H1 (cell line): ENCODE measurements around the gene AP2A2. TPM values are rescaled to one million over a fixed set of nuclear protein-coding genes. Genes with fewer than 3 reads are reported as not detected.

Experiments used
- CTCF ChIA-PET: fragments of 300-600 bp; sonication (Branson Sonifier 250); formaldehyde crosslinking; loops from one replicate; lab custom pipeline; 2021; ENCODE audit not compliant: partially characterized antibody; lab: Charles Lee
- POLR2A ChIA-PET: fragments of 300-600 bp; sonication (Branson Sonifier 250); formaldehyde crosslinking; loops from one replicate; lab custom pipeline; 2021; ENCODE audit warnings: inconsistent platforms; ENCODE audit not compliant: partially characterized antibody; lab: Charles Lee
- DNase-seq, 2 experiments: peaks; one replicate each; pipeline versions ENCODE4 v3.0.0 to v3.0.0-alpha.2; 2010 to 2022; ENCODE audit warnings: low spot score in 2 of 2, low read depth in 1 of 2, mixed read lengths in 1 of 2
- FAIRE-seq: peaks from 2 replicates; lab custom pipeline; 2011; peaks lifted over from hg19 to GRCh38; lab: Jason Lieb, UNC
- H2AFZ ChIP-seq: 2 replicates; pipeline ENCODE4 v1.8.1; 2012; ENCODE audit warnings: low read length, inconsistent platforms
- H2AK5ac ChIP-seq: 2 replicates; pipeline ENCODE4 v1.6.1; 2013; ENCODE audit warnings: low read depth, low read length
- H2BK120ac ChIP-seq: replicated peaks from 2 replicates; pipeline ENCODE3; 2013; ENCODE audit warnings: low read depth, low read length, inconsistent platforms
- H2BK12ac ChIP-seq: 2 replicates; pipeline ENCODE4 v1.6.1; 2013; ENCODE audit warnings: low read depth, low read length
- H2BK15ac ChIP-seq: 2 replicates; pipeline ENCODE4 v1.6.1; 2013; ENCODE audit warnings: low read length
- H2BK20ac ChIP-seq: 2 replicates; pipeline ENCODE4 v1.6.1; 2013; ENCODE audit warnings: low read length
- H2BK5ac ChIP-seq: 2 replicates; pipeline ENCODE4 v1.6.1; 2013; ENCODE audit warnings: low read depth, low read length
- H3K14ac ChIP-seq: 2 replicates; pipeline ENCODE4 v1.6.1; 2013; ENCODE audit warnings: inconsistent platforms; ENCODE audit not compliant: insufficient read length
- H3K18ac ChIP-seq: 2 replicates; pipeline ENCODE4 v1.6.1; 2013; ENCODE audit warnings: low read length; ENCODE audit errors: extremely low read depth
- H3K23ac ChIP-seq: 2 replicates; pipeline ENCODE4 v1.6.1; 2013; ENCODE audit warnings: inconsistent platforms; ENCODE audit not compliant: insufficient read length
- H3K23me2 ChIP-seq: 2 replicates; pipeline ENCODE4 v1.6.1; 2013; ENCODE audit warnings: low read depth, low read length
- H3K27ac ChIP-seq: 2 replicates; pipeline ENCODE4 v1.6.1; 2011; ENCODE audit warnings: low read depth, low read length, inconsistent platforms
- H3K27me3 ChIP-seq, 4 experiments: replicated peaks in 1 of 4; 1 replicate in 1 of 4; 2 replicates in 3 of 4; pipeline versions ENCODE4 v1.6.1 to v1.8.1; 2011 to 2013; ENCODE audit warnings: low read length in 3 of 4, mild to moderate bottlenecking in 3 of 4, inconsistent platforms in 2 of 4, mixed read lengths in 2 of 4, moderate library complexity in 1 of 4; ENCODE audit not compliant: control insufficient read depth in 3 of 4, insufficient read depth in 3 of 4; ENCODE audit errors: extremely low read depth in 1 of 4
- H3K36me3 ChIP-seq, 4 experiments: 2 replicates each; pipeline versions ENCODE4 v1.6.1 to v1.8.1; 2011 to 2013; ENCODE audit warnings: mild to moderate bottlenecking in 4 of 4, low read length in 3 of 4, moderate library complexity in 2 of 4, control low read depth in 1 of 4, inconsistent platforms in 1 of 4; ENCODE audit not compliant: insufficient read depth in 4 of 4, control insufficient read depth in 2 of 4
- H3K4ac ChIP-seq: replicated peaks from 2 replicates; pipeline ENCODE3; 2013; ENCODE audit warnings: low read length, low read depth, mixed read lengths, inconsistent platforms; ENCODE audit not compliant: insufficient read length
- H3K4me1 ChIP-seq, 4 experiments: replicated peaks in 1 of 4; 1 replicate in 1 of 4; 2 replicates in 3 of 4; pipeline versions ENCODE4 v1.6.1 to v1.8.1; 2011 to 2013; ENCODE audit warnings: low read length in 3 of 4, inconsistent platforms in 2 of 4, mixed read lengths in 1 of 4; ENCODE audit not compliant: insufficient read depth in 4 of 4, control insufficient read depth in 3 of 4
- H3K4me2 ChIP-seq, 2 experiments: 2 replicates each; pipeline versions ENCODE4 v1.6.1 to v1.8.1; 2011 to 2013; ENCODE audit warnings: low read depth in 2 of 2, low read length in 2 of 2, control low read depth in 1 of 2, inconsistent platforms in 1 of 2, mild to moderate bottlenecking in 1 of 2; ENCODE audit not compliant: insufficient read depth in 1 of 2
- H3K4me3 ChIP-seq, 4 experiments: fragments of 200-600, 300-600 bp in 1 of 4; sonication (generic), shearing (Covaris generic), sonication (Bioruptor Twin) in 1 of 4; 2 replicates each; pipeline versions ENCODE4 v1.5.1 to v1.8.1; 2011 to 2016; ENCODE audit warnings: low read length in 4 of 4, low read depth in 3 of 4, control low read depth in 2 of 4, inconsistent platforms in 2 of 4, mild to moderate bottlenecking in 2 of 4, mixed read lengths in 1 of 4, moderate library complexity in 1 of 4; ENCODE audit not compliant: insufficient read depth in 2 of 4; ENCODE audit errors: extremely low read depth in 1 of 4
- H3K56ac ChIP-seq: replicated peaks from 2 replicates; pipeline ENCODE3; 2013; ENCODE audit warnings: low read depth, mild to moderate bottlenecking, mixed read lengths, low read length, inconsistent platforms; ENCODE audit not compliant: insufficient read length
- H3K79me1 ChIP-seq: 2 replicates; pipeline ENCODE4 v1.6.1; 2013; ENCODE audit warnings: low read depth, low read length, control low read depth
- H3K79me2 ChIP-seq, 2 experiments: 2 replicates each; pipeline versions ENCODE4 v1.6.1 to v1.8.1; 2012 to 2013; ENCODE audit warnings: low read length in 2 of 2, mild to moderate bottlenecking in 2 of 2, inconsistent platforms in 1 of 2; ENCODE audit not compliant: insufficient read depth in 2 of 2, control insufficient read depth in 1 of 2
- H3K9ac ChIP-seq, 4 experiments: replicated peaks in 1 of 4; 1 replicate in 1 of 4; 2 replicates in 3 of 4; pipeline versions ENCODE4 v1.6.1 to v1.8.1; 2011 to 2013; ENCODE audit warnings: low read depth in 3 of 4, low read length in 3 of 4, control low read depth in 2 of 4, mild to moderate bottlenecking in 2 of 4, moderate library complexity in 2 of 4, inconsistent platforms in 1 of 4; ENCODE audit errors: extremely low read depth in 1 of 4
- H3K9me3 ChIP-seq, 2 experiments: 2 replicates each; pipeline versions ENCODE4 v1.6.1 to v1.8.1; 2012 to 2013; ENCODE audit warnings: mild to moderate bottlenecking in 2 of 2, moderate library complexity in 2 of 2, control low read depth in 1 of 2, inconsistent platforms in 1 of 2, low read depth in 1 of 2, low read length in 1 of 2, mixed read lengths in 1 of 2; ENCODE audit not compliant: insufficient read depth in 2 of 2
- H4K20me1 ChIP-seq, 2 experiments: replicated peaks in 1 of 2; 2 replicates each; pipeline versions ENCODE3 to v1.8.1; 2011 to 2013; ENCODE audit warnings: inconsistent platforms in 2 of 2, low read length in 2 of 2, mild to moderate bottlenecking in 1 of 2; ENCODE audit not compliant: insufficient read depth in 2 of 2, control insufficient read depth in 1 of 2
- H4K5ac ChIP-seq: 2 replicates; pipeline ENCODE4 v1.6.1; 2013; ENCODE audit warnings: low read length, low read depth, mixed read lengths, inconsistent platforms; ENCODE audit not compliant: insufficient read length
- H4K8ac ChIP-seq: 2 replicates; pipeline ENCODE4 v1.8.0; 2013; ENCODE audit warnings: mild to moderate bottlenecking, moderate library complexity, low read length, inconsistent platforms; ENCODE audit not compliant: insufficient read depth; ENCODE audit errors: extremely low read depth
- H4K91ac ChIP-seq: replicated peaks from 2 replicates; pipeline ENCODE3; 2013; ENCODE audit warnings: low read length, mixed read lengths, inconsistent platforms; ENCODE audit not compliant: insufficient read length
- ATF2 ChIP-seq: IDR thresholded peaks from 2 replicates; pipeline ENCODE4 v1.6.1; 2012; ENCODE audit warnings: low read length, inconsistent platforms
- CBX5 ChIP-seq: fragments of 300-800, 300-1000 bp; sonication (generic); IDR thresholded peaks from 2 replicates; pipeline ENCODE4 v1.7.1; 2016; ENCODE audit warnings: antibody characterized with exemption, low read length, low read depth
- CBX8 ChIP-seq: fragments of 300-800, 300-1000 bp; sonication (generic); IDR thresholded peaks from 2 replicates; pipeline ENCODE4 v1.7.1; 2016; ENCODE audit warnings: low read depth, low read length, borderline replicate concordance
- EGR1 ChIP-seq: IDR thresholded peaks from 2 replicates; pipeline ENCODE4 v1.6.1; 2011; ENCODE audit warnings: low read depth, low read length, borderline replicate concordance
- GABPA ChIP-seq: IDR thresholded peaks from 2 replicates; pipeline ENCODE4 v1.6.1; 2011; ENCODE audit warnings: mild to moderate bottlenecking, low read length, moderate library complexity, borderline replicate concordance; ENCODE audit not compliant: insufficient read depth
- HDAC6 ChIP-seq: IDR thresholded peaks from one replicate; pipeline ENCODE4 v1.7.1; 2012; ENCODE audit warnings: low read depth, mild to moderate bottlenecking, inconsistent platforms, low read length, moderate library complexity
- JUND ChIP-seq: IDR thresholded peaks from 2 replicates; pipeline ENCODE4 v1.6.1; 2011; ENCODE audit warnings: mild to moderate bottlenecking, improper control_type of control experiment, low read length
- POLR2AphosphoS5 ChIP-seq: IDR thresholded peaks from 2 replicates; pipeline ENCODE4 v1.6.1; 2011; ENCODE audit warnings: low read depth, low read length
- POU5F1 ChIP-seq: IDR thresholded peaks from 2 replicates; pipeline ENCODE4 v1.6.1; 2011; ENCODE audit warnings: low read depth, mild to moderate bottlenecking, low read length, moderate library complexity
- RXRA ChIP-seq: IDR thresholded peaks from 2 replicates; pipeline ENCODE4 v1.6.1; 2011; ENCODE audit warnings: low read depth, mild to moderate bottlenecking, low read length, moderate library complexity; ENCODE audit not compliant: insufficient read depth
- SIRT6 ChIP-seq: IDR thresholded peaks from one replicate; pipeline ENCODE4 v1.7.1; 2012; ENCODE audit warnings: low read length, inconsistent platforms
- SP1 ChIP-seq: IDR thresholded peaks from 2 replicates; pipeline ENCODE4 v1.6.1; 2011; ENCODE audit warnings: low read depth, low read length
- SP4 ChIP-seq: IDR thresholded peaks from 2 replicates; pipeline ENCODE4 v1.6.1; 2012; ENCODE audit warnings: low read length, inconsistent platforms
- TAF1 ChIP-seq: IDR thresholded peaks from 2 replicates; pipeline ENCODE4 v1.6.1; 2011; ENCODE audit warnings: mild to moderate bottlenecking, low read depth, low read length
- WGBS, 2 experiments: shearing (Covaris generic) in 1 of 2; methylation state at CpG; one replicate each; pipeline versions ENCODE4 v1.1.6 to v1.1.7; 2013 to 2015; ENCODE audit warnings: low lambda C conversion rate in 2 of 2, mixed read lengths in 2 of 2, inconsistent platforms in 1 of 2, low coverage in 1 of 2, missing lambda C conversion rate in 1 of 2; ENCODE audit not compliant: insufficient replicate concordance in 2 of 2, insufficient coverage in 1 of 2, insufficient read length in 1 of 2; ENCODE audit errors: extremely low coverage in 1 of 2, missing lambda C conversion rate in 1 of 2; 5-methylcytosine and 5-hydroxymethylcytosine counted together
- polyA plus RNA-seq, 7 experiments: library from polyadenylated mRNA; depleted of rRNA in 3 of 7; stranded (reverse) in 5 of 7; unstranded in 2 of 7; fragments of >200 nt in 5 of 7; fragments of 200-250 nt in 2 of 7; gene quantifications; 1 replicate in 5 of 7; 2 replicates in 1 of 7; 4 replicates in 1 of 7; pipeline versions ENCODE4 v1.2.1 to v1.2.3, GENCODE V29; 2011 to 2013; ENCODE audit warnings: missing spikeins in 2 of 7, mixed read lengths in 2 of 7
- total RNA-seq: library from RNA; stranded (reverse); fragmentation: NEBNext Ultra II Directional; extraction: Animal tissue kit (Norgen Biotek cat#: 25700); gene quantifications from 2 replicates; pipeline ENCODE4 v1.2.1, GENCODE V29; 2021

AP2A2 gene
- total and polyA plus RNA-seq, 2 of the 8 experiments (the other 6 are each of a cell fraction or from before 2014, with no cell fraction given): 50.0 to 65.0 TPM

GRCh38 chr11:963852-964251 is 38.2 kb downstream of the AP2A2 start:
- ChIA-PET CTCF (interaction anchor here (0.9 kb wide), 1 partner anchor 87 kb away, joined by 4 read pairs; no protein-coding TSS in a partner anchor), POLR2A (no interaction called here)
- H2AK5ac ChIP-seq: no peak overlapping the region
- no peak overlapping the region for H2BK120ac ChIP-seq
- no peak overlapping the region for H4K5ac ChIP-seq
- H3K27me3 ChIP-seq: no peaks in the 10 kb centered on the region
- no peak overlapping the region for H3K27ac ChIP-seq
- DNase-seq (no peak), FAIRE-seq (no peak)
- no peak overlapping the region for H3K9ac ChIP-seq
- H4K8ac ChIP-seq: no peak overlapping the region
- H3K79me1 ChIP-seq: peaks cover 11% of the 10 kb centered on the region
- H3K9me3 ChIP-seq: peaks cover 3 to 9% of the 10 kb centered on the region in 2 experiments; a peak in 2 of 4 replicates
- no peak overlapping the region for H2BK15ac ChIP-seq
- no peak overlapping the region for H2BK5ac ChIP-seq
- WGBS, 2 experiments: 96% methylated on average over 7 of the region's 7 CpGs; no CpG with 5 or more reads in 1 of the 2 experiments
- no peak overlapping the region for H4K91ac ChIP-seq
- no peak overlapping the region for H3K4me2 ChIP-seq
- peaks cover 0 to 38% (median 11%) of the 10 kb centered on the region in 4 experiments; a peak in 3 of 8 replicates for H3K36me3 ChIP-seq
- no peak overlapping the region for H2AFZ ChIP-seq
- peaks cover 0 to 9% of the 10 kb centered on the region in 2 experiments; a peak in 1 of 4 replicates for H3K79me2 ChIP-seq
- H3K23me2 ChIP-seq: 0 out of 2 replicates have a peak, but pooled peaks cover 2% of the 10 kb centered on the region
- no peak overlapping the region for H3K56ac ChIP-seq
- H3K4ac ChIP-seq: no peak overlapping the region
- H3K18ac ChIP-seq: no peak overlapping the region
- H2BK20ac ChIP-seq: no peak overlapping the region
- no peak overlapping the region for H2BK12ac ChIP-seq
- H3K4me3 ChIP-seq: no peak overlapping the region
- H3K14ac ChIP-seq: no peak overlapping the region
- peaks cover 0 to 5% (median 1%) of the 10 kb centered on the region in 4 experiments; a peak in 2 of 7 replicates for H3K4me1 ChIP-seq
- H4K20me1 ChIP-seq: peaks cover 0 to 6% of the 10 kb centered on the region in 2 experiments
- H3K23ac ChIP-seq: no peak overlapping the region
- no peak for TF ChIP-seq POU5F1
- TF ChIP-seq POLR2AphosphoS5: no peak
- TF ChIP-seq SP4: no peak
- no peak for TF ChIP-seq SP1
- no peak for TF ChIP-seq SIRT6
- TF ChIP-seq TAF1: no peak
- no peak for TF ChIP-seq CBX8
- no peak for TF ChIP-seq RXRA
- no peak for TF ChIP-seq GABPA
- no peak for TF ChIP-seq HDAC6
- TF ChIP-seq ATF2: no peak
- no peak for TF ChIP-seq JUND
- no peak for TF ChIP-seq CBX5
- TF ChIP-seq EGR1: no peak
